CD14-positive monocyte (primary cell): ENCODE data around the gene ARHGEF11. TPM values are rescaled to one million over a fixed set of nuclear protein-coding genes. Genes with fewer than 3 reads are reported as not detected.
A peak's percentile ranks its signal among the peaks of the same experiment; 100 is the strongest.

Source experiments
- DNase-seq, 3 donors: peaks; one replicate each; pipeline ENCODE4 v3.0.0-alpha.2; 2011 to 2022
- H2AFZ ChIP-seq: 2 replicates; pipeline ENCODE4 v1.6.0; 2012; ENCODE audit warnings: mild to moderate bottlenecking, low read depth, low read length, inconsistent platforms; ENCODE audit not compliant: insufficient read depth, poor library complexity, severe bottlenecking
- H3K27ac ChIP-seq, 2 donors: 1 replicate in 1 of 2; 2 replicates in 1 of 2; pipeline ENCODE4 v1.5.1; 2012 to 2013; ENCODE audit warnings: low read length in 2 of 2, control low read depth in 1 of 2, inconsistent platforms in 1 of 2, low read depth in 1 of 2, mild to moderate bottlenecking in 1 of 2
- H3K27me3 ChIP-seq, 2 donors: one replicate each; pipeline versions ENCODE4 v1.6.0 to v1.6.1; 2011 to 2013; ENCODE audit warnings: low read length in 2 of 2; ENCODE audit not compliant: control insufficient read depth in 2 of 2, insufficient read depth in 2 of 2
- H3K36me3 ChIP-seq, 2 donors: replicated peaks in 1 of 2; 1 replicate in 1 of 2; 2 replicates in 1 of 2; pipeline versions ENCODE4 v1.5.1 to v1.6.1; 2012 to 2013; ENCODE audit warnings: low read length in 2 of 2, control low read depth in 1 of 2, inconsistent platforms in 1 of 2, mild to moderate bottlenecking in 1 of 2; ENCODE audit not compliant: insufficient read depth in 2 of 2, control insufficient read depth in 1 of 2
- H3K4me1 ChIP-seq, 2 donors: 1 replicate in 1 of 2; 2 replicates in 1 of 2; pipeline versions ENCODE4 v1.5.1 to v1.6.1; 2012 to 2013; ENCODE audit warnings: low read length in 2 of 2, control low read depth in 1 of 2, inconsistent platforms in 1 of 2, mild to moderate bottlenecking in 1 of 2, moderate library complexity in 1 of 2; ENCODE audit not compliant: insufficient read depth in 2 of 2, control insufficient read depth in 1 of 2
- H3K4me2 ChIP-seq: replicated peaks from 2 replicates; pipeline ENCODE3; 2012; ENCODE audit warnings: low read length, moderate library complexity, mild to moderate bottlenecking; ENCODE audit not compliant: poor library complexity, severe bottlenecking; ENCODE audit errors: extremely low read depth
- H3K4me3 ChIP-seq, 3 experiments: fragments of 200-600 bp in 1 of 3; sonication (generic) in 1 of 3; replicated peaks in 1 of 3; 1 replicate in 2 of 3; 2 replicates in 1 of 3; pipeline ENCODE4 v1.5.1; 2011 to 2013; ENCODE audit warnings: low read length in 3 of 3, mild to moderate bottlenecking in 3 of 3, control low read depth in 2 of 3, low read depth in 2 of 3, inconsistent platforms in 1 of 3, moderate library complexity in 1 of 3
- H3K79me2 ChIP-seq: 2 replicates; pipeline ENCODE4 v1.6.0; 2012; ENCODE audit warnings: mild to moderate bottlenecking, control low read depth, inconsistent platforms, low read length, moderate library complexity; ENCODE audit not compliant: insufficient read depth
- H3K9ac ChIP-seq: 2 replicates; pipeline ENCODE4 v1.6.0; 2017; ENCODE audit warnings: low read length, mild to moderate bottlenecking; ENCODE audit not compliant: insufficient read depth, poor library complexity, severe bottlenecking
- H3K9me3 ChIP-seq, 2 donors: replicated peaks in 1 of 2; 1 replicate in 1 of 2; 2 replicates in 1 of 2; pipeline versions ENCODE4 v1.5.1 to v1.6.1; 2012 to 2013; ENCODE audit warnings: low read length in 2 of 2, control low read depth in 1 of 2; ENCODE audit not compliant: control insufficient read depth in 1 of 2, insufficient read depth in 1 of 2
- H4K20me1 ChIP-seq: 2 replicates; pipeline ENCODE4 v1.6.0; 2012; ENCODE audit warnings: mild to moderate bottlenecking, low read length, control low read depth, moderate library complexity; ENCODE audit not compliant: insufficient read depth
- H3K27ac Mint-ChIP-seq, 7 donors: one replicate each; pipeline ENCODE4 v1.8.0; 2020; ENCODE audit warnings: mild to moderate bottlenecking in 7 of 7, mixed read lengths in 7 of 7, moderate library complexity in 6 of 7, inconsistent platforms in 2 of 7
- H3K27me3 Mint-ChIP-seq, 3 donors: one replicate each; pipeline ENCODE4 v1.8.0; 2021 to 2022; ENCODE audit warnings: low read depth in 3 of 3, mild to moderate bottlenecking in 3 of 3, mixed read lengths in 3 of 3, moderate library complexity in 3 of 3, inconsistent platforms in 1 of 3
- H3K36me3 Mint-ChIP-seq, 2 donors: one replicate each; pipeline ENCODE4 v1.8.0; 2020; ENCODE audit warnings: mixed read lengths in 2 of 2, inconsistent platforms in 1 of 2, mild to moderate bottlenecking in 1 of 2
- H3K4me1 Mint-ChIP-seq: one replicate; pipeline ENCODE4 v1.8.0; 2020; ENCODE audit warnings: mild to moderate bottlenecking, mixed read lengths
- H3K4me3 Mint-ChIP-seq, 2 donors: one replicate each; pipeline ENCODE4 v1.8.0; 2020; ENCODE audit warnings: mild to moderate bottlenecking in 2 of 2, mixed read lengths in 2 of 2, moderate library complexity in 1 of 2
- H3K9me3 Mint-ChIP-seq, 7 donors: one replicate each; pipeline ENCODE4 v1.8.0; 2020 to 2022; ENCODE audit warnings: mixed read lengths in 7 of 7, mild to moderate bottlenecking in 6 of 7, moderate library complexity in 6 of 7, inconsistent platforms in 2 of 7
- CTCF ChIP-seq: fragments of 200-600 bp; IDR thresholded peaks from one replicate; pipeline ENCODE4 v1.8.0; 2022; ENCODE audit warnings: antibody characterized with exemption, mild to moderate bottlenecking
- WGBS: methylation state at CpG from one replicate; pipeline ENCODE4 v1.1.5; 2013; ENCODE audit warnings: missing lambda C conversion rate; ENCODE audit not compliant: insufficient coverage; 5-methylcytosine and 5-hydroxymethylcytosine counted together
- intact Hi-C, 2 donors: fragments of 100-400 bp; cut with micrococcal nuclease; formaldehyde crosslinking; loops; one replicate each; pipeline versions ENCODE4 v1.15.0 to v1.15.1; 2023
- polyA plus RNA-seq, 3 donors: library from polyadenylated mRNA; depleted of rRNA in 1 of 3; unstranded in 2 of 3; stranded (reverse) in 1 of 3; fragments of 300-500 nt in 2 of 3; fragments of >200 nt in 1 of 3; fragmentation: Illumina TruSeq in 2 of 3; gene quantifications; 1 replicate in 2 of 3; 2 replicates in 1 of 3; pipeline ENCODE4 v1.2.3, GENCODE V29; 2012 to 2021

Gene ARHGEF11
- polyA plus RNA-seq, 3 donors: 17.0 to 78.5 (median 17.7) TPM

- H3K27me3 Mint-ChIP-seq: peaks cover 4 to 6% (median 5%) of the 10 kb centered on the region in 3 donors
These were observed 133.8 kb downstream of the ARHGEF11 start for GRCh38 chr1:156911577-156912298.

GRCh38 chr1:156910309-156910782 is 135.2 kb downstream of the ARHGEF11 start:
- Histone ChIP-seq H3K36me3 (no peaks in the 10 kb centered on the region), H3K9me3 (no peaks in the 10 kb centered on the region), H3K4me1 (peaks cover 7 to 10% of the 10 kb centered on the region in 2 donors), H3K4me2 (no peak overlapping the region), H3K4me3 (no peak overlapping the region), H3K79me2 (no peaks in the 10 kb centered on the region), H3K9ac (no peak overlapping the region), H3K27ac (no peak overlapping the region), H3K27me3 (no peaks in the 10 kb centered on the region), H2AFZ (no peak overlapping the region), H4K20me1 (no peaks in the 10 kb centered on the region)
- peaks cover 18% of the 10 kb centered on the region for H3K4me1 Mint-ChIP-seq
- no peak overlapping the region for H3K4me3 Mint-ChIP-seq
- peak; percentile 96 for TF ChIP-seq CTCF
- peaks cover 0 to 3% (median 0%) of the 10 kb centered on the region in 7 donors for H3K9me3 Mint-ChIP-seq
- H3K27me3 Mint-ChIP-seq: peaks cover 4 to 5% (median 4%) of the 10 kb centered on the region in 3 donors
- H3K27ac Mint-ChIP-seq: no peak overlapping the region
- WGBS: 78% methylated on average over 8 of the region's 18 CpGs
- intact Hi-C loops: no loop called here
- peak in 1 of 3 donors; percentile 32 for DNase-seq
- no peaks in the 10 kb centered on the region for H3K36me3 Mint-ChIP-seq

More at GRCh38 chr1:156911577-156912298, 133.8 kb downstream of the ARHGEF11 start:
- Histone ChIP-seq H4K20me1 (no peaks in the 10 kb centered on the region), H3K4me3 (no peak overlapping the region), H3K9me3 (no peaks in the 10 kb centered on the region), H3K4me1 (peaks cover 7 to 10% of the 10 kb centered on the region in 2 donors), H3K79me2 (no peaks in the 10 kb centered on the region), H3K27me3 (no peaks in the 10 kb centered on the region), H3K36me3 (no peaks in the 10 kb centered on the region), H3K27ac (no peak overlapping the region), H2AFZ (no peak overlapping the region), H3K4me2 (no peak overlapping the region), H3K9ac (no peak overlapping the region)
- no peak overlapping the region for H3K4me3 Mint-ChIP-seq
- 67% methylated on average over 2 of the region's 6 CpGs for WGBS
- TF ChIP-seq CTCF: no peak
- H3K36me3 Mint-ChIP-seq: no peaks in the 10 kb centered on the region
- intact Hi-C loops: no loop called here
- H3K27ac Mint-ChIP-seq: no peak overlapping the region
- H3K9me3 Mint-ChIP-seq: no peaks in the 10 kb centered on the region
- peaks cover 11% of the 10 kb centered on the region for H3K4me1 Mint-ChIP-seq
- no peak for DNase-seq
